CD4-positive, CD25-positive, alpha-beta regulatory T cell (primary cell): ENCODE measurements around the gene TREX2. TPM values are rescaled to one million over a fixed set of nuclear protein-coding genes. Genes with fewer than 3 reads are reported as not detected.

Experiments
- ATAC-seq, 2 donors: fragments of 150-1000 bp; cut with Tn5 transposase; one replicate each; pipeline ENCODE4 v1.10.0; 2021; ENCODE audit warnings: low read depth in 2 of 2, moderate number of reproducible peaks in 2 of 2, moderate library complexity in 1 of 2
- DNase-seq, 3 donors: peaks; one replicate each; pipeline versions ENCODE4 v3.0.0 to v3.0.0-alpha.2; 2012 to 2022; ENCODE audit warnings: mixed read lengths in 1 of 3
- H3K27ac ChIP-seq: one replicate; pipeline ENCODE4 v1.7.0; 2013; ENCODE audit warnings: mild to moderate bottlenecking, low read length; ENCODE audit not compliant: insufficient read depth, poor library complexity, severe bottlenecking
- H3K27me3 ChIP-seq: one replicate; pipeline ENCODE4 v1.7.0; 2013; ENCODE audit warnings: low read length; ENCODE audit not compliant: control insufficient read depth, insufficient read depth
- H3K36me3 ChIP-seq: one replicate; pipeline ENCODE4 v1.7.0; 2013; ENCODE audit warnings: mild to moderate bottlenecking, low read length, moderate library complexity; ENCODE audit not compliant: control insufficient read depth, insufficient read depth
- H3K4me1 ChIP-seq: 2 replicates; pipeline ENCODE4 v1.7.0; 2013; ENCODE audit warnings: mild to moderate bottlenecking, low read length; ENCODE audit not compliant: insufficient read depth, control insufficient read depth, poor library complexity, severe bottlenecking
- H3K4me3 ChIP-seq: one replicate; pipeline ENCODE4 v1.7.0; 2013; ENCODE audit warnings: low read depth, mild to moderate bottlenecking, low read length, moderate library complexity
- H3K9me3 ChIP-seq, 2 experiments: 1 replicate in 1 of 2; 2 replicates in 1 of 2; pipeline ENCODE4 v1.7.0; 2013; ENCODE audit warnings: low read length in 2 of 2, mild to moderate bottlenecking in 1 of 2, moderate library complexity in 1 of 2; ENCODE audit not compliant: control insufficient read depth in 2 of 2
- H3K27ac Mint-ChIP-seq, 3 donors: one replicate each; pipeline ENCODE4 v1.8.0; 2020 to 2022; ENCODE audit warnings: mild to moderate bottlenecking in 3 of 3, mixed read lengths in 3 of 3, moderate library complexity in 2 of 3
- H3K27me3 Mint-ChIP-seq: one replicate; pipeline ENCODE4 v1.8.0; 2022; ENCODE audit warnings: mild to moderate bottlenecking, mixed read lengths
- H3K36me3 Mint-ChIP-seq: one replicate; pipeline ENCODE4 v1.8.0; 2020; ENCODE audit warnings: mixed read lengths
- H3K4me1 Mint-ChIP-seq, 4 donors: one replicate each; pipeline ENCODE4 v1.8.0; 2020 to 2022; ENCODE audit warnings: mixed read lengths in 4 of 4, mild to moderate bottlenecking in 1 of 4
- H3K4me3 Mint-ChIP-seq, 4 donors: one replicate each; pipeline ENCODE4 v1.8.0; 2020 to 2022; ENCODE audit warnings: mild to moderate bottlenecking in 4 of 4, mixed read lengths in 4 of 4, moderate library complexity in 3 of 4
- H3K9me3 Mint-ChIP-seq, 7 donors: one replicate each; pipeline ENCODE4 v1.8.0; 2020 to 2022; ENCODE audit warnings: mixed read lengths in 7 of 7, mild to moderate bottlenecking in 3 of 7, moderate library complexity in 2 of 7
- polyA plus RNA-seq, 4 donors: library from polyadenylated mRNA; unstranded; fragments of 300-500 nt; fragmentation: Illumina TruSeq; gene quantifications; one replicate each; pipeline ENCODE4 v1.2.3, GENCODE V29; 2021
- total RNA-seq: library from RNA; stranded (reverse); gene quantifications from one replicate; pipeline ENCODE4 v1.2.3, GENCODE V29; 2022

The TREX2 gene
- total and polyA plus RNA-seq, 5 donors from 2014 or later = 0.30 to 3.8 (median 0.71) TPM

GRCh38 chrX:153434801-153435200 is 11.1 kb downstream of the TREX2 start:
- peaks cover 0 to 4% (median 0%) of the 10 kb centered on the region in 7 donors for H3K9me3 Mint-ChIP-seq
- peak overlapping the region in 1 of 3 donors; percentile 40 for H3K27ac Mint-ChIP-seq
- H3K4me3 ChIP-seq = no peak overlapping the region
- ATAC-seq = no peak
- H3K27ac ChIP-seq = no peak overlapping the region
- peaks cover 4% of the 10 kb centered on the region for H3K27me3 Mint-ChIP-seq
- H3K4me3 Mint-ChIP-seq = no peak overlapping the region
- no peaks in the 10 kb centered on the region for H3K36me3 Mint-ChIP-seq
- H3K4me1 Mint-ChIP-seq = no peaks in the 10 kb centered on the region
- H3K9me3 ChIP-seq = no peaks in the 10 kb centered on the region
- H3K27me3 ChIP-seq = no peaks in the 10 kb centered on the region
- H3K4me1 ChIP-seq = no peaks in the 10 kb centered on the region
- H3K36me3 ChIP-seq = no peaks in the 10 kb centered on the region
- DNase-seq = no peak

GRCh38 chrX:153433781-153434285 is 12.0 kb downstream of the TREX2 start:
- Mint-ChIP-seq H3K27me3 (peaks cover 4% of the 10 kb centered on the region), H3K4me1 (no peaks in the 10 kb centered on the region), H3K9me3 (peaks cover 0 to 4% (median 0%) of the 10 kb centered on the region in 7 donors), H3K36me3 (no peaks in the 10 kb centered on the region), H3K4me3 (no peak overlapping the region), H3K27ac (no peak overlapping the region)
- no peaks in the 10 kb centered on the region for H3K4me1 ChIP-seq
- no peak overlapping the region for H3K27ac ChIP-seq
- no peak for DNase-seq
- H3K9me3 ChIP-seq = no peaks in the 10 kb centered on the region
- H3K27me3 ChIP-seq = no peaks in the 10 kb centered on the region
- H3K4me3 ChIP-seq = no peak overlapping the region
- H3K36me3 ChIP-seq = no peaks in the 10 kb centered on the region
- no peak for ATAC-seq

GRCh38 chrX:153433161-153433680 is 12.6 kb downstream of the TREX2 start:
- ATAC-seq = no peak
- H3K4me1 ChIP-seq = no peaks in the 10 kb centered on the region

GRCh38 chrX:153430796-153431195 is 15.1 kb downstream of the TREX2 start:
- H3K9me3 Mint-ChIP-seq = peaks cover 0 to 6% (median 0%) of the 10 kb centered on the region in 7 donors

More at GRCh38 chrX:153433161-153433680, 12.6 kb downstream of the TREX2 start:
- Histone ChIP-seq H3K27me3 (no peaks in the 10 kb centered on the region), H3K36me3 (no peaks in the 10 kb centered on the region), H3K27ac (no peak overlapping the region), H3K9me3 (no peaks in the 10 kb centered on the region), H3K4me3 (no peak overlapping the region)
- H3K4me3 Mint-ChIP-seq = no peak overlapping the region
- H3K27me3 Mint-ChIP-seq = peaks cover 4% of the 10 kb centered on the region
- no peak for DNase-seq
- H3K27ac Mint-ChIP-seq = no peak overlapping the region
- H3K9me3 Mint-ChIP-seq = peaks cover 0 to 4% (median 0%) of the 10 kb centered on the region in 7 donors
- no peaks in the 10 kb centered on the region for H3K36me3 Mint-ChIP-seq
- H3K4me1 Mint-ChIP-seq = no peaks in the 10 kb centered on the region

GRCh38 chrX:153426204-153426603 is 19.7 kb downstream of the TREX2 start:
- ATAC-seq = no peak
- no peaks in the 10 kb centered on the region for H3K4me1 Mint-ChIP-seq
- Histone ChIP-seq H3K27me3 (no peaks in the 10 kb centered on the region), H3K9me3 (no peaks in the 10 kb centered on the region), H3K4me1 (no peaks in the 10 kb centered on the region), H3K27ac (no peak overlapping the region), H3K36me3 (no peaks in the 10 kb centered on the region), H3K4me3 (no peak overlapping the region)
- no peak for DNase-seq
- H3K9me3 Mint-ChIP-seq = peaks cover 0 to 6% (median 0%) of the 10 kb centered on the region in 7 donors
- no peaks in the 10 kb centered on the region for H3K27me3 Mint-ChIP-seq
- no peaks in the 10 kb centered on the region for H3K36me3 Mint-ChIP-seq
- H3K4me3 Mint-ChIP-seq = no peak overlapping the region
- no peak overlapping the region for H3K27ac Mint-ChIP-seq

More at GRCh38 chrX:153430796-153431195, 15.1 kb downstream of the TREX2 start:
- Mint-ChIP-seq H3K27me3 (no peaks in the 10 kb centered on the region), H3K36me3 (no peaks in the 10 kb centered on the region), H3K4me3 (no peak overlapping the region), H3K27ac (no peak overlapping the region), H3K4me1 (no peaks in the 10 kb centered on the region)
- Histone ChIP-seq H3K4me3 (no peak overlapping the region), H3K4me1 (no peaks in the 10 kb centered on the region), H3K27me3 (no peaks in the 10 kb centered on the region), H3K36me3 (no peaks in the 10 kb centered on the region), H3K9me3 (no peaks in the 10 kb centered on the region), H3K27ac (no peak overlapping the region)
- DNase-seq (no peak), ATAC-seq (no peak)

GRCh38 chrX:153423652-153424051 is 22.2 kb downstream of the TREX2 start:
- Mint-ChIP-seq H3K4me1 (no peaks in the 10 kb centered on the region), H3K9me3 (peaks cover 0 to 3% (median 0%) of the 10 kb centered on the region in 7 donors), H3K27ac (no peak overlapping the region), H3K36me3 (no peaks in the 10 kb centered on the region), H3K27me3 (no peaks in the 10 kb centered on the region), H3K4me3 (no peak overlapping the region)
- ATAC-seq = no peak
- no peaks in the 10 kb centered on the region for H3K36me3 ChIP-seq
- no peak for DNase-seq
- H3K4me1 ChIP-seq = no peaks in the 10 kb centered on the region
- no peak overlapping the region for H3K4me3 ChIP-seq
- H3K27me3 ChIP-seq = no peaks in the 10 kb centered on the region
- no peak overlapping the region for H3K27ac ChIP-seq
- H3K9me3 ChIP-seq = no peaks in the 10 kb centered on the region

- H3K27me3 Mint-ChIP-seq = no peaks in the 10 kb centered on the region
- no peak overlapping the region for H3K4me3 ChIP-seq
- H3K4me3 Mint-ChIP-seq = no peak overlapping the region
- H3K36me3 Mint-ChIP-seq = no peaks in the 10 kb centered on the region
- no peaks in the 10 kb centered on the region for H3K4me1 Mint-ChIP-seq
- no peak overlapping the region for H3K27ac ChIP-seq
- ATAC-seq (no peak), DNase-seq (no peak)
- H3K27ac Mint-ChIP-seq = no peak overlapping the region
- H3K27me3 ChIP-seq = no peaks in the 10 kb centered on the region
- H3K36me3 ChIP-seq = no peaks in the 10 kb centered on the region
- no peaks in the 10 kb centered on the region for H3K9me3 ChIP-seq
- H3K4me1 ChIP-seq = no peaks in the 10 kb centered on the region
- H3K9me3 Mint-ChIP-seq = peaks cover 0 to 3% (median 0%) of the 10 kb centered on the region in 7 donors
These were observed 24.0 kb downstream of the TREX2 start for GRCh38 chrX:153421856-153422255.
